GM12873 (cell line): ENCODE results near the gene SLC34A1.

ENCODE experiments used
- CTCF ChIP-seq: IDR thresholded peaks from 2 replicates; pipeline ENCODE4 v1.5.1; 2012; ENCODE audit warnings: low read depth, mild to moderate bottlenecking, moderate library complexity, low read length, control low read depth; ENCODE audit not compliant: insufficient read depth; ENCODE audit errors: missing control alignments

SLC34A1 gene

GRCh38 chr5:177350776-177351391 lies 33.4 kb upstream of the SLC34A1 start:
- no peak for TF ChIP-seq CTCF

GRCh38 chr5:177351392-177352329 lies 32.6 kb upstream of the SLC34A1 start, which contains the start of gene LMAN2:
Gene LMAN2, minus strand, starts transcription at chr5:177351668. Its CDS starts 21 bp downstream, at chr5:177351647.
- TF ChIP-seq CTCF, result no peak

- TF ChIP-seq CTCF, result no peak
Measured at GRCh38 chr5:177353093-177353492, 31.1 kb upstream of the SLC34A1 start.

- TF ChIP-seq CTCF, result no peak
Measured at GRCh38 chr5:177354256-177354655, 30.0 kb upstream of the SLC34A1 start.

- TF ChIP-seq CTCF, result no peak
Measured at GRCh38 chr5:177354711-177355110, 29.5 kb upstream of the SLC34A1 start.

GRCh38 chr5:177355162-177355867 lies 28.9 kb upstream of the SLC34A1 start:
- TF ChIP-seq CTCF, result no peak

- no peak for TF ChIP-seq CTCF
Measured at GRCh38 chr5:177355868-177356168, 28.4 kb upstream of the SLC34A1 start.
